ENCODE data around the gene SYTL5.

DNA sequence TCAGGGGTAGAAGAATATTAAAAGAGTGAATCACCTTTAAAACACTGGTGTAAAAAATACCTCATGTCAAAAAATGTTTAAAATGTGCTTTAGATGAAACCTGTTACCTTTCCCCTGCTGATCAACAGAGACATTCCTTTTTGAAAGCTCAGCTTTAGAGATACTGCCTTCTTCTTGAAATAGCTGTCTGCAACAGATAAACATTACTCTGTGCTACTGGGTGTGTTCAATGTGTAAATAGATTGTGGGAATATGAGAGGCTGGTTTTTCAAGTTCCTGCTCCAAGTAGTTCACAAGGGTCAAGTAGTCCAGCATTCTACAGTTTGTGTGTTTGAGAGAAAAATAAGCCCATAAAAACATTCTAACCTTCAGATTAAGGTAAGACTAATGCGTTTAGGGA lies at the start of gene SYTL5:
- TF ChIP-seq, protein P1, sequence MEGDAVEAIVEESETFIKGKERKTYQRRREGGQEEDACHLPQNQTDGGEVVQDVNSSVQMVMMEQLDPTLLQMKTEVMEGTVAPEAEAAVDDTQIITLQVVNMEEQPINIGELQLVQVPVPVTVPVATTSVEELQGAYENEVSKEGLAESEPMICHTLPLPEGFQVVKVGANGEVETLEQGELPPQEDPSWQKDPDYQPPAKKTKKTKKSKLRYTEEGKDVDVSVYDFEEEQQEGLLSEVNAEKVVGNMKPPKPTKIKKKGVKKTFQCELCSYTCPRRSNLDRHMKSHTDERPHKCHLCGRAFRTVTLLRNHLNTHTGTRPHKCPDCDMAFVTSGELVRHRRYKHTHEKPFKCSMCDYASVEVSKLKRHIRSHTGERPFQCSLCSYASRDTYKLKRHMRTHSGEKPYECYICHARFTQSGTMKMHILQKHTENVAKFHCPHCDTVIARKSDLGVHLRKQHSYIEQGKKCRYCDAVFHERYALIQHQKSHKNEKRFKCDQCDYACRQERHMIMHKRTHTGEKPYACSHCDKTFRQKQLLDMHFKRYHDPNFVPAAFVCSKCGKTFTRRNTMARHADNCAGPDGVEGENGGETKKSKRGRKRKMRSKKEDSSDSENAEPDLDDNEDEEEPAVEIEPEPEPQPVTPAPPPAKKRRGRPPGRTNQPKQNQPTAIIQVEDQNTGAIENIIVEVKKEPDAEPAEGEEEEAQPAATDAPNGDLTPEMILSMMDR (conservative IDR thresholded peaks at IDR 0.05; ENCODE audit: low read length): no peak
- no peak for TF ChIP-seq EZH2phosphoT487 (IDR thresholded peaks at IDR 0.05; ENCODE audit: borderline replicate concordance)

Data from Loucy (cell line).